HepG2 (cell line): Measurements from ENCODE around the gene SEMA3F. TPM values are rescaled to one million over a fixed set of nuclear protein-coding genes. Genes with fewer than 3 reads are reported as not detected.

ENCODE experiments used
- ATAC-seq: fragments of 200-7000 bp; cut with Tn5 transposase; 3 replicates; pipeline ENCODE4 v1.9.1; 2020; ENCODE audit warnings: mild to moderate bottlenecking, moderate library complexity
- BruUV-seq: library from RNA; stranded (reverse); fragments of 400-500 nt; replicated peaks from 2 replicates; lab custom pipeline; 2021; lab: Mats Ljungman, UMichigan
- CTCF ChIA-PET: fragments of 300-600 bp; formaldehyde crosslinking; extraction: SDS; loops from one replicate; lab custom pipeline; 2021; ENCODE audit warnings: low total read pairs, inconsistent platforms, low intra/inter-chr PET ratio; lab: Yijun Ruan, JAX
- POLR2A ChIA-PET: fragments of 350-600 bp; sonication (Branson Sonifier 250); formaldehyde crosslinking; loops from one replicate; lab custom pipeline; 2020; ENCODE audit warnings: antibody characterized with exemption, inconsistent platforms; lab: Yijun Ruan, JAX
- DNase-seq: peaks from one replicate; pipeline ENCODE4 v3.0.0-alpha.2; 2015; ENCODE audit warnings: low spot score
- FAIRE-seq: peaks from 3 replicates; lab custom pipeline; 2011; peaks lifted over from hg19 to GRCh38; lab: Jason Lieb, UNC
- H2AFZ ChIP-seq: one replicate; pipeline ENCODE4 v1.6.1; 2011; ENCODE audit warnings: low read length, inconsistent platforms
- H3K27ac ChIP-seq: fragments of 300-600 bp; 3 replicates; pipeline ENCODE4 v1.8.0; 2011; ENCODE audit warnings: mixed run types, mild to moderate bottlenecking, mixed read lengths, low read length, inconsistent platforms; ENCODE audit not compliant: insufficient read depth; ENCODE audit errors: extremely low read length
- H3K27me3 ChIP-seq, 2 experiments: fragments of 200-600 bp in 1 of 2; 2 replicates in 1 of 2; 3 replicates in 1 of 2; pipeline versions ENCODE4 v1.6.0 to v1.8.0; 2011; ENCODE audit warnings: low read length in 2 of 2, mild to moderate bottlenecking in 2 of 2, moderate library complexity in 2 of 2, inconsistent platforms in 1 of 2; ENCODE audit not compliant: insufficient read depth in 2 of 2, control insufficient read depth in 1 of 2
- H3K36me3 ChIP-seq, 2 experiments: fragments of 200-600 bp in 1 of 2; replicated peaks in 1 of 2; 2 replicates in 1 of 2; 3 replicates in 1 of 2; pipeline versions ENCODE4 v1.5.1 to v1.8.0; 2011; ENCODE audit warnings: low read length in 2 of 2, inconsistent platforms in 1 of 2; ENCODE audit not compliant: insufficient read depth in 2 of 2, control insufficient read depth in 1 of 2
- H3K4me1 ChIP-seq: 2 replicates; pipeline ENCODE4 v1.5.1; 2012; ENCODE audit warnings: low read length, inconsistent platforms; ENCODE audit not compliant: insufficient read depth
- H3K4me2 ChIP-seq: 2 replicates; pipeline ENCODE4 v1.6.0; 2011; ENCODE audit warnings: low read depth, low read length, inconsistent platforms
- H3K4me3 ChIP-seq, 3 experiments: fragments of 200-600 bp in 1 of 3; sonication (generic), shearing (Covaris generic) in 1 of 3; replicated peaks in 1 of 3; 2 replicates each; pipeline ENCODE4 v1.5.1; 2011 to 2016; ENCODE audit warnings: low read length in 3 of 3, inconsistent platforms in 2 of 3, low read depth in 2 of 3, mild to moderate bottlenecking in 2 of 3, control low read depth in 1 of 3, mixed read lengths in 1 of 3; ENCODE audit not compliant: insufficient read depth in 1 of 3
- H3K79me2 ChIP-seq: one replicate; pipeline ENCODE4 v1.6.1; 2011; ENCODE audit warnings: low read length, inconsistent platforms; ENCODE audit not compliant: insufficient read depth
- H3K9ac ChIP-seq: 2 replicates; pipeline ENCODE4 v1.6.0; 2011; ENCODE audit warnings: mild to moderate bottlenecking, low read depth, low read length, inconsistent platforms; ENCODE audit not compliant: insufficient read depth
- H3K9me3 ChIP-seq: 2 replicates; pipeline ENCODE4 v1.5.1; 2012; ENCODE audit warnings: mild to moderate bottlenecking, low read length
- H4K20me1 ChIP-seq: 2 replicates; pipeline ENCODE4 v1.6.0; 2011; ENCODE audit warnings: inconsistent platforms, mild to moderate bottlenecking, low read length, moderate library complexity; ENCODE audit not compliant: insufficient read depth
- HHEX ChIP-seq: IDR thresholded peaks from 2 replicates; pipeline ENCODE4 v1.6.1; 2016; ENCODE audit warnings: control low read depth
- MEIS1 ChIP-seq: sonication (generic); formaldehyde crosslinking; IDR thresholded peaks from 2 replicates; pipeline ENCODE4 v1.9.0; 2021; ENCODE audit warnings: mild to moderate bottlenecking, missing genetic modification reagents, moderate library complexity, borderline replicate concordance
- POLR2G ChIP-seq: fragments of 200-400 bp; formaldehyde crosslinking; IDR thresholded peaks from 2 replicates; pipeline ENCODE4 v1.6.1; 2018; ENCODE audit warnings: mild to moderate bottlenecking, low read depth, low read length, moderate library complexity
- SRY ChIP-seq: sonication (generic); formaldehyde crosslinking; IDR thresholded peaks from 2 replicates; pipeline ENCODE4 v1.8.0; 2022; ENCODE audit warnings: mild to moderate bottlenecking, missing genetic modification reagents
- XRCC5 ChIP-seq: fragments of 200-400 bp; formaldehyde crosslinking; optimal IDR thresholded peaks from 2 replicates; pipeline ENCODE3; 2017; ENCODE audit warnings: mild to moderate bottlenecking, low read length
- ZNF672 ChIP-seq: sonication (generic); formaldehyde crosslinking; IDR thresholded peaks from 2 replicates; pipeline ENCODE4 v1.8.1; 2022; ENCODE audit warnings: missing genetic modification reagents
- WGBS: methylation state at CpG from one replicate; pipeline ENCODE4 v1.1.6; 2017; ENCODE audit warnings: low lambda C conversion rate; 5-methylcytosine and 5-hydroxymethylcytosine counted together
- in situ Hi-C: cut with HindIII; loops from 2 replicates; pipeline ENCODE4 v1.10.0; 2017; ENCODE audit warnings: low pct_unique_long_range_greater_than_20kb; ENCODE audit not compliant: extremely low pct_ligation_motif_present
- intact Hi-C: fragments of 100-400 bp; cut with micrococcal nuclease; formaldehyde crosslinking; loops from one replicate; pipeline ENCODE4 v1.10.0; 2022; ENCODE audit not compliant: unreplicated experiment
- polyA plus RNA-seq, 8 experiments: library from polyadenylated mRNA; depleted of rRNA in 3 of 8; stranded (reverse) in 7 of 8; unstranded in 1 of 8; fragments of >200 nt; fragmentation: Illumina TruSeq in 4 of 8; extraction: Trizol in 4 of 8; gene quantifications; 2 replicates each; pipeline versions ENCODE4 v1.2.1 to v1.2.3, GENCODE V29; 2011 to 2016; ENCODE audit warnings: low read depth in 4 of 8, missing spikeins in 1 of 8, mixed read lengths in 1 of 8; ENCODE audit not compliant: insufficient read depth in 1 of 8
- total RNA-seq, 5 experiments: library from RNA; depleted of rRNA; stranded (reverse); fragments of >200 nt; fragmentation: Illumina TruSeq; extraction: Trizol; gene quantifications; 2 replicates each; pipeline ENCODE4 v1.2.3, GENCODE V29; 2016; ENCODE audit warnings: low read depth in 1 of 5
- TF ChIP-seq, protein P1 (sequence below): sonication (generic); formaldehyde crosslinking; IDR thresholded peaks from 2 replicates; pipeline ENCODE4 v1.5.1; 2020; ENCODE audit warnings: missing genetic modification reagents, mild to moderate bottlenecking, borderline replicate concordance
- TF ChIP-seq, protein P2 (sequence below): sonication (generic); formaldehyde crosslinking; IDR thresholded peaks from 2 replicates; pipeline ENCODE4 v1.9.0; 2021; ENCODE audit warnings: missing genetic modification reagents, mild to moderate bottlenecking, borderline replicate concordance
- TF ChIP-seq, protein P3 (sequence below): sonication (generic); formaldehyde crosslinking; IDR thresholded peaks from 2 replicates; pipeline ENCODE4 v1.8.1; 2023; ENCODE audit warnings: mild to moderate bottlenecking, moderate library complexity, missing genetic modification reagents
- TF ChIP-seq, protein P4 (sequence below), 2 experiments: sonication (generic) in 1 of 2; formaldehyde crosslinking in 1 of 2; IDR thresholded peaks; 2 replicates each; pipeline versions ENCODE4 v1.4.0 to v1.6.1; 2018 to 2020; ENCODE audit warnings: missing genetic modification reagents in 2 of 2, borderline replicate concordance in 1 of 2, low read depth in 1 of 2, mild to moderate bottlenecking in 1 of 2, missing biosample characterization in 1 of 2

SEMA3F gene
- total and polyA plus RNA-seq, 2 of the 13 experiments (the other 11 are each of a cell fraction or from before 2014, with no cell fraction given): 7.6 to 17.2 TPM

DNA sequence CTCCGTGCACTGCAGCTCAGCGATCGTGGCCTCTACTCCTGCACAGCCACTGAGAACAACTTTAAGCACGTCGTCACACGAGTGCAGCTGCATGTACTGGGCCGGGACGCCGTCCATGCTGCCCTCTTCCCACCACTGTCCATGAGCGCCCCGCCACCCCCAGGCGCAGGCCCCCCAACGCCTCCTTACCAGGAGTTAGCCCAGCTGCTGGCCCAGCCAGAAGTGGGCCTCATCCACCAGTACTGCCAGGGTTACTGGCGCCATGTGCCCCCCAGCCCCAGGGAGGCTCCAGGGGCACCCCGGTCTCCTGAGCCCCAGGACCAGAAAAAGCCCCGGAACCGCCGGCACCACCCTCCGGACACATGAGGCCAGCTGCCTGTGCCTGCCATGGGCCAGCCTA, 32.6 kb downstream of the SEMA3F start:
- no peak overlapping the region for H3K9ac ChIP-seq
- H3K4me2 ChIP-seq: no peak overlapping the region
- H3K4me3 ChIP-seq: no peak overlapping the region
- no peak for ATAC-seq
- no peak for TF ChIP-seq ZNF672 (CRISPR knock-in tag)
- TF ChIP-seq, protein P1, sequence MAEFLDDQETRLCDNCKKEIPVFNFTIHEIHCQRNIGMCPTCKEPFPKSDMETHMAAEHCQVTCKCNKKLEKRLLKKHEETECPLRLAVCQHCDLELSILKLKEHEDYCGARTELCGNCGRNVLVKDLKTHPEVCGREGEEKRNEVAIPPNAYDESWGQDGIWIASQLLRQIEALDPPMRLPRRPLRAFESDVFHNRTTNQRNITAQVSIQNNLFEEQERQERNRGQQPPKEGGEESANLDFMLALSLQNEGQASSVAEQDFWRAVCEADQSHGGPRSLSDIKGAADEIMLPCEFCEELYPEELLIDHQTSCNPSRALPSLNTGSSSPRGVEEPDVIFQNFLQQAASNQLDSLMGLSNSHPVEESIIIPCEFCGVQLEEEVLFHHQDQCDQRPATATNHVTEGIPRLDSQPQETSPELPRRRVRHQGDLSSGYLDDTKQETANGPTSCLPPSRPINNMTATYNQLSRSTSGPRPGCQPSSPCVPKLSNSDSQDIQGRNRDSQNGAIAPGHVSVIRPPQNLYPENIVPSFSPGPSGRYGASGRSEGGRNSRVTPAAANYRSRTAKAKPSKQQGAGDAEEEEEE (CRISPR knock-in tag): no peak
- POLR2A ChIA-PET: no interaction called here
- in situ Hi-C loops: loop anchor here (5.0 kb wide), 1 partner anchor 65 kb away; no protein-coding TSS in a partner anchor
- H3K27me3 ChIP-seq: no peaks in the 10 kb centered on the region
- H3K36me3 ChIP-seq: peaks cover 0 to 7% of the 10 kb centered on the region in 2 experiments; a peak in 2 of 5 replicates
- intact Hi-C loops: no loop called here
- no peaks in the 10 kb centered on the region for H3K79me2 ChIP-seq
- WGBS: 97% methylated on average over 5 of the region's 19 CpGs
- H4K20me1 ChIP-seq: peaks cover 4% of the 10 kb centered on the region
- no peak overlapping the region for H2AFZ ChIP-seq
- no peaks in the 10 kb centered on the region for H3K9me3 ChIP-seq
- peaks cover 25% of the 10 kb centered on the region for H3K4me1 ChIP-seq
- CTCF ChIA-PET: interaction anchor here (3.0 kb wide), 1 partner anchor 33 kb away, joined by 22 read pairs; the partner anchor contains the start of gene SEMA3F
- DNase-seq: no peak
- no TSS peak for BruUV-seq
- no peak overlapping the region for H3K27ac ChIP-seq
- FAIRE-seq: no peak

DNA sequence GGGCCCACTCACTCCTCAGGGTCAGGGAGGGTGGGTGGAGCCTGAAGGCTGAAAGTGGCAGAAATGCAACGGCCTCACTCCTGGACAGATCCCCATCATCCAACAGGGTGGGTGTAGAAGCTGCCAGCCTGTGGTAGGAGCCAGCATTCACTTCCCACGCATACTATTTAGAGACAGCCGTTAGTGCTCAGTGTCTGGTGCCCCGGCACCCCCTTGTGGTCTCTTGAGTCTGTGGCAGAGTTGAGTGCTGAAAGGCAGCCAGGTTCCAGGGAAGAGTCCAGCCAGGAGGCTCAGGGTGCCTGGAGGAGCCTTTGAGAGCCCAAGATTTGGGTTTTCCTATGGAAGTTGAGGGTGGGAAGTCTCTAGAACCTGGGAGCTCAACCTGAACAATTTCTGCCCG, 34.1 kb downstream of the SEMA3F start:
- no peak overlapping the region for H2AFZ ChIP-seq
- no peak overlapping the region for H3K4me3 ChIP-seq
- peaks cover 0 to 7% of the 10 kb centered on the region in 2 experiments; a peak in 2 of 5 replicates for H3K36me3 ChIP-seq
- H3K4me1 ChIP-seq: peaks cover 21% of the 10 kb centered on the region
- no peak overlapping the region for H3K9ac ChIP-seq
- WGBS: 33% methylated on average over 1 of the region's 5 CpGs
- H3K9me3 ChIP-seq: no peaks in the 10 kb centered on the region
- FAIRE-seq: peak; percentile 86
- peak; percentile 80 for ATAC-seq
- DNase-seq: peak; percentile 78
- H3K79me2 ChIP-seq: no peaks in the 10 kb centered on the region
- ChIA-PET CTCF (interaction anchor here (1.0 to 3.0 kb wide), 5 partner anchors 34 to 70 kb away, joined by 4 to 50 read pairs (median 7); partner anchors contain the start of gene SEMA3F), POLR2A (interaction anchor here (1.0 to 1.7 kb wide), 5 partner anchors 18 to 69 kb away, joined by 3 to 7 read pairs (median 3); no protein-coding TSS in a partner anchor)
- H3K4me2 ChIP-seq: no peak overlapping the region
- H3K27ac ChIP-seq: no peak overlapping the region
- intact Hi-C loops (loop anchor here (1.0 kb wide), 2 partner anchors 34 to 68 kb away; partner anchors contain the start of gene SEMA3F), in situ Hi-C loops (loop anchor here (5.0 kb wide), 1 partner anchor 67 kb away; no protein-coding TSS in a partner anchor)
- BruUV-seq: no TSS peak
- H4K20me1 ChIP-seq: peaks cover 4% of the 10 kb centered on the region
- H3K27me3 ChIP-seq: no peaks in the 10 kb centered on the region
- TF ChIP-seq HHEX (CRISPR knock-in tag) (no peak), POLR2G (peak; percentile 22; the same call in 1 of the 2 replicates), SRY (CRISPR knock-in tag) (no peak), XRCC5 (peak; percentile 41), MEIS1 (CRISPR knock-in tag) (no peak)
- TF ChIP-seq, protein P2, sequence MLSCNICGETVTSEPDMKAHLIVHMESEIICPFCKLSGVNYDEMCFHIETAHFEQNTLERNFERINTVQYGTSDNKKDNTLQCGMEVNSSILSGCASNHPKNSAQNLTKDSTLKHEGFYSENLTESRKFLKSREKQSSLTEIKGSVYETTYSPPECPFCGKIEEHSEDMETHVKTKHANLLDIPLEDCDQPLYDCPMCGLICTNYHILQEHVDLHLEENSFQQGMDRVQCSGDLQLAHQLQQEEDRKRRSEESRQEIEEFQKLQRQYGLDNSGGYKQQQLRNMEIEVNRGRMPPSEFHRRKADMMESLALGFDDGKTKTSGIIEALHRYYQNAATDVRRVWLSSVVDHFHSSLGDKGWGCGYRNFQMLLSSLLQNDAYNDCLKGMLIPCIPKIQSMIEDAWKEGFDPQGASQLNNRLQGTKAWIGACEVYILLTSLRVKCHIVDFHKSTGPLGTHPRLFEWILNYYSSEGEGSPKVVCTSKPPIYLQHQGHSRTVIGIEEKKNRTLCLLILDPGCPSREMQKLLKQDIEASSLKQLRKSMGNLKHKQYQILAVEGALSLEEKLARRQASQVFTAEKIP (CRISPR knock-in tag): no peak
- TF ChIP-seq, protein P3, sequence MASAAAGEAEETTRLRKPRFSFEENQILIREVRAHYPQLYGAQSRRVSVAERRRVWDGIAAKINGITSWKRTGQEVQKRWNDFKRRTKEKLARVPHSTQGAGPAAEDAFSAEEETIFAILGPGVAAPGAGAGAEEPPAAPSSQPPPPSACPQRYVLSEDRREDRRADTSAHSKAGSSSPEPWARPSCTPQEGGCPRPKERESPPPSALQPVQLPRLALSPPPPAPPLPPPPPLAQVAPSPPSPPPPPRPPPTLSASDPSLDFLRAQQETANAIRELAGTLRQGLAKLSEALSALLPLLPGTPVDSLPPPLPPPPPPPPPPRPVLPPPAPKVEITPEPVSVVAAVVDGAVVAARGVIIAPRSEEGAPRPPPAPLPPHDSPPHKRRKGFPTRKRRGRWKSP (CRISPR knock-in tag): peak; percentile 75
- TF ChIP-seq, protein P4, sequence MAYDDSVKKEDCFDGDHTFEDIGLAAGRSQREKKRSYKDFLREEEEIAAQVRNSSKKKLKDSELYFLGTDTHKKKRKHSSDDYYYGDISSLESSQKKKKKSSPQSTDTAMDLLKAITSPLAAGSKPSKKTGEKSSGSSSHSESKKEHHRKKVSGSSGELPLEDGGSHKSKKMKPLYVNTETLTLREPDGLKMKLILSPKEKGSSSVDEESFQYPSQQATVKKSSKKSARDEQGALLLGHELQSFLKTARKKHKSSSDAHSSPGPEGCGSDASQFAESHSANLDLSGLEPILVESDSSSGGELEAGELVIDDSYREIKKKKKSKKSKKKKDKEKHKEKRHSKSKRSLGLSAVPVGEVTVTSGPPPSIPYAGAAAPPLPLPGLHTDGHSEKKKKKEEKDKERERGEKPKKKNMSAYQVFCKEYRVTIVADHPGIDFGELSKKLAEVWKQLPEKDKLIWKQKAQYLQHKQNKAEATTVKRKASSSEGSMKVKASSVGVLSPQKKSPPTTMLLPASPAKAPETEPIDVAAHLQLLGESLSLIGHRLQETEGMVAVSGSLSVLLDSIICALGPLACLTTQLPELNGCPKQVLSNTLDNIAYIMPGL (CRISPR knock-in tag; IDR thresholded peaks at IDR 0.05; ENCODE audit: borderline replicate concordance in 1 of 2, low read depth in 1 of 2): peak; percentile 47 to 69; a peak in 3 of 4 replicates
